IMR-90 (cell line): Measurements from ENCODE around the gene ANKDD1A. TPM values are rescaled to one million over a fixed set of nuclear protein-coding genes. Genes with fewer than 3 reads are reported as not detected.

Experiments used
- ATAC-seq: fragments of 200-7000 bp; cut with Tn5 transposase; 2 replicates; pipeline ENCODE4 v1.9.1; 2020; ENCODE audit warnings: low read depth, mild to moderate bottlenecking, moderate library complexity
- BruUV-seq: library from RNA; stranded (reverse); fragments of 400-500 nt; replicated peaks from 2 replicates; lab custom pipeline; 2021; lab: Mats Ljungman, UMichigan
- CTCF ChIA-PET: fragments of 300-600 bp; formaldehyde crosslinking; extraction: SDS; loops from one replicate; lab custom pipeline; 2021; ENCODE audit warnings: antibody characterized with exemption; lab: Yijun Ruan, JAX
- POLR2A ChIA-PET: fragments of 300-600 bp; sonication (Branson Sonifier 250); formaldehyde crosslinking; loops from one replicate; lab custom pipeline; 2022; ENCODE audit warnings: antibody characterized with exemption; ENCODE audit not compliant: unreplicated experiment; lab: Charles Lee
- DNase-seq: peaks from one replicate; pipeline ENCODE4 v3.0.0; 2013
- H2AFZ ChIP-seq: replicated peaks from 2 replicates; pipeline ENCODE3; 2013; ENCODE audit warnings: low read length, mild to moderate bottlenecking; ENCODE audit not compliant: poor library complexity
- H2AK5ac ChIP-seq: 2 replicates; pipeline ENCODE4 v1.6.1; 2013; ENCODE audit warnings: low read depth, low read length, inconsistent platforms
- H2AK9ac ChIP-seq: replicated peaks from 2 replicates; pipeline ENCODE3; 2013; ENCODE audit warnings: mild to moderate bottlenecking, low read depth, low read length, moderate library complexity; ENCODE audit not compliant: poor library complexity
- H2BK120ac ChIP-seq: 2 replicates; pipeline ENCODE4 v1.6.1; 2013; ENCODE audit warnings: low read depth, low read length, inconsistent platforms
- H2BK15ac ChIP-seq: 3 replicates; pipeline ENCODE4 v1.6.1; 2013; ENCODE audit warnings: low read depth, low read length, inconsistent platforms
- H2BK20ac ChIP-seq: 2 replicates; pipeline ENCODE4 v1.6.1; 2013; ENCODE audit warnings: low read depth, mild to moderate bottlenecking, inconsistent platforms, low read length, moderate library complexity
- H2BK5ac ChIP-seq: 2 replicates; pipeline ENCODE4 v1.6.1; 2013; ENCODE audit warnings: mild to moderate bottlenecking, low read depth, low read length, inconsistent platforms; ENCODE audit not compliant: poor library complexity, severe bottlenecking
- H3K14ac ChIP-seq: replicated peaks from 2 replicates; pipeline ENCODE4 v1.6.1; 2013; ENCODE audit warnings: low read depth, low read length, inconsistent platforms
- H3K18ac ChIP-seq: 2 replicates; pipeline ENCODE4 v1.6.1; 2013; ENCODE audit warnings: low read depth, low read length, control low read depth
- H3K23ac ChIP-seq: 2 replicates; pipeline ENCODE4 v1.6.1; 2013; ENCODE audit warnings: low read depth, low read length, inconsistent platforms
- H3K27ac ChIP-seq: 2 replicates; pipeline ENCODE4 v1.5.1; 2013; ENCODE audit warnings: mild to moderate bottlenecking, control low read depth, low read length; ENCODE audit not compliant: insufficient read depth
- H3K27me3 ChIP-seq: 2 replicates; pipeline ENCODE4 v1.6.1; 2013; ENCODE audit warnings: low read length; ENCODE audit not compliant: control insufficient read depth, insufficient read depth
- H3K36me3 ChIP-seq: 2 replicates; pipeline ENCODE4 v1.6.1; 2013; ENCODE audit warnings: low read length, mixed read lengths; ENCODE audit not compliant: control insufficient read depth, insufficient read depth
- H3K4ac ChIP-seq: 2 replicates; pipeline ENCODE4 v1.6.1; 2013; ENCODE audit warnings: low read depth, low read length, inconsistent platforms
- H3K4me1 ChIP-seq: 2 replicates; pipeline ENCODE4 v1.6.1; 2013; ENCODE audit warnings: low read length, mixed read lengths; ENCODE audit not compliant: control insufficient read depth, insufficient read depth
- H3K4me2 ChIP-seq: 2 replicates; pipeline ENCODE4 v1.6.1; 2013; ENCODE audit warnings: low read depth, mild to moderate bottlenecking, control low read depth, low read length, moderate library complexity
- H3K4me3 ChIP-seq: 2 replicates; pipeline ENCODE4 v1.5.1; 2013; ENCODE audit warnings: low read depth, mild to moderate bottlenecking, control low read depth, low read length, moderate library complexity; ENCODE audit not compliant: insufficient read depth
- H3K56ac ChIP-seq: 2 replicates; pipeline ENCODE4 v1.6.1; 2013; ENCODE audit warnings: low read length, inconsistent platforms; ENCODE audit not compliant: insufficient read depth; ENCODE audit errors: extremely low read depth
- H3K79me1 ChIP-seq, 2 experiments: 2 replicates each; pipeline ENCODE4 v1.6.1; 2013; ENCODE audit warnings: low read length in 2 of 2, inconsistent platforms in 1 of 2, low read depth in 1 of 2
- H3K9ac ChIP-seq: 2 replicates; pipeline ENCODE4 v1.6.1; 2013; ENCODE audit warnings: low read depth, low read length, control low read depth
- H3K9me1 ChIP-seq: 2 replicates; pipeline ENCODE4 v1.6.1; 2013; ENCODE audit warnings: low read length, inconsistent platforms; ENCODE audit not compliant: insufficient read depth
- H3K9me3 ChIP-seq: 2 replicates; pipeline ENCODE4 v1.6.1; 2013; ENCODE audit warnings: low read length; ENCODE audit not compliant: control insufficient read depth, insufficient read depth
- H4K20me1 ChIP-seq: 2 replicates; pipeline ENCODE4 v1.6.1; 2013; ENCODE audit warnings: low read length, inconsistent platforms; ENCODE audit not compliant: insufficient read depth
- H4K5ac ChIP-seq: 2 replicates; pipeline ENCODE4 v1.6.1; 2013; ENCODE audit warnings: mild to moderate bottlenecking, low read depth, low read length, control low read depth
- H4K8ac ChIP-seq, 2 experiments: 2 replicates each; pipeline ENCODE4 v1.6.1; 2013; ENCODE audit warnings: low read depth in 2 of 2, low read length in 2 of 2, control low read depth in 1 of 2, inconsistent platforms in 1 of 2
- H4K91ac ChIP-seq: 2 replicates; pipeline ENCODE4 v1.6.1; 2013; ENCODE audit warnings: low read depth, low read length, inconsistent platforms; ENCODE audit not compliant: insufficient read depth
- BHLHE40 ChIP-seq: fragments of 150-350 bp; IDR thresholded peaks from 2 replicates; pipeline ENCODE4 v1.6.1; 2016; ENCODE audit warnings: mild to moderate bottlenecking, low read depth, low read length
- CEBPB ChIP-seq: IDR thresholded peaks from 2 replicates; pipeline ENCODE4 v1.6.1; 2012; ENCODE audit warnings: low read depth, low read length, improper control_type of control experiment
- CHD1 ChIP-seq: IDR thresholded peaks from 2 replicates; pipeline ENCODE4 v1.6.1; 2012; ENCODE audit warnings: low read depth, low read length, improper control_type of control experiment
- ELK1 ChIP-seq: fragments of 150-350 bp; IDR thresholded peaks from 2 replicates; pipeline ENCODE4 v1.6.1; 2016; ENCODE audit warnings: low read depth, mild to moderate bottlenecking, low read length, moderate library complexity, borderline replicate concordance
- FOS ChIP-seq: fragments of 150-350 bp; IDR thresholded peaks from 2 replicates; pipeline ENCODE4 v1.6.1; 2016; ENCODE audit warnings: low read depth, low read length
- MAFK ChIP-seq: IDR thresholded peaks from 2 replicates; pipeline ENCODE4 v1.6.1; 2012; ENCODE audit warnings: low read depth, low read length, improper control_type of control experiment
- MAZ ChIP-seq: IDR thresholded peaks from 2 replicates; pipeline ENCODE4 v1.6.1; 2012; ENCODE audit warnings: low read depth, mild to moderate bottlenecking, low read length, improper control_type of control experiment, moderate library complexity, borderline replicate concordance
- MXI1 ChIP-seq: IDR thresholded peaks from 2 replicates; pipeline ENCODE4 v1.6.1; 2012; ENCODE audit warnings: low read depth, mild to moderate bottlenecking, low read length, moderate library complexity, borderline replicate concordance
- NFE2L2 ChIP-seq: fragments of 150-350 bp; IDR thresholded peaks from 2 replicates; pipeline ENCODE4 v1.6.1; 2016; ENCODE audit warnings: low read depth, mild to moderate bottlenecking, low read length
- POLR2A ChIP-seq: IDR thresholded peaks from 2 replicates; pipeline ENCODE4 v1.6.1; 2012; ENCODE audit warnings: mild to moderate bottlenecking, low read depth, low read length
- RAD21 ChIP-seq: IDR thresholded peaks from 2 replicates; pipeline ENCODE4 v1.6.1; 2012; ENCODE audit warnings: low read length, improper control_type of control experiment
- RCOR1 ChIP-seq: IDR thresholded peaks from 2 replicates; pipeline ENCODE4 v1.6.1; 2012; ENCODE audit warnings: mild to moderate bottlenecking, low read length, improper control_type of control experiment; ENCODE audit not compliant: insufficient replicate concordance
- RFX5 ChIP-seq: IDR thresholded peaks from 2 replicates; pipeline ENCODE4 v1.8.0; 2012; ENCODE audit warnings: low read depth, mild to moderate bottlenecking, low read length, moderate library complexity
- SMC3 ChIP-seq: fragments of 150-350 bp; IDR thresholded peaks from 2 replicates; pipeline ENCODE4 v1.6.1; 2016; ENCODE audit warnings: low read depth, mild to moderate bottlenecking, antibody characterized with exemption, low read length, moderate library complexity
- USF2 ChIP-seq: fragments of 150-350 bp; IDR thresholded peaks from 2 replicates; pipeline ENCODE4 v1.6.1; 2017; ENCODE audit warnings: mild to moderate bottlenecking, antibody characterized with exemption, low read length, low read depth
- WGBS, 2 experiments: methylation state at CpG; one replicate each; pipeline versions ENCODE4 v1.1.5 to v1.1.7; 2013; ENCODE audit warnings: missing lambda C conversion rate in 2 of 2; ENCODE audit not compliant: insufficient read length in 1 of 2; ENCODE audit errors: extremely low coverage in 2 of 2; 5-methylcytosine and 5-hydroxymethylcytosine counted together
- dilution Hi-C: fragments of 300-500 bp; cut with HindIII; formaldehyde crosslinking; loops from one replicate; pipeline ENCODE4 v1.14.3; 2018; ENCODE audit warnings: low sequenced_read_pairs; ENCODE audit not compliant: unreplicated experiment
- in situ Hi-C: fragments of 300-500 bp; cut with MboI; formaldehyde crosslinking; loops from 3 replicates; pipeline ENCODE4 v1.14.3; 2019; ENCODE audit warnings: low sequenced_read_pairs, inconsistent platforms, mixed read lengths
- intact Hi-C: fragments of 100-400 bp; cut with micrococcal nuclease; formaldehyde crosslinking; loops from 2 replicates; pipeline ENCODE4 v1.10.0; 2022
- polyA plus RNA-seq, 3 experiments: library from polyadenylated mRNA; depleted of rRNA; stranded (reverse); fragments of >200 nt; gene quantifications; 2 replicates each; pipeline ENCODE4 v1.2.3, GENCODE V29; 2012; ENCODE audit warnings: low replicate concordance in 1 of 3
- total RNA-seq: library from RNA; depleted of rRNA; stranded (reverse); fragments of >200 nt; gene quantifications from 2 replicates; pipeline ENCODE4 v1.2.3, GENCODE V29; 2012
- TF ChIP-seq, protein P1 (sequence below): conservative IDR thresholded peaks from 2 replicates; pipeline ENCODE4 v1.5.1; 2012; ENCODE audit warnings: mild to moderate bottlenecking, low read depth, low read length, improper control_type of control experiment

Gene ANKDD1A
- total and polyA plus RNA-seq, 2 of the 4 experiments (the other 2 are of a cell fraction), result 3.6 to 4.9 TPM

DNA sequence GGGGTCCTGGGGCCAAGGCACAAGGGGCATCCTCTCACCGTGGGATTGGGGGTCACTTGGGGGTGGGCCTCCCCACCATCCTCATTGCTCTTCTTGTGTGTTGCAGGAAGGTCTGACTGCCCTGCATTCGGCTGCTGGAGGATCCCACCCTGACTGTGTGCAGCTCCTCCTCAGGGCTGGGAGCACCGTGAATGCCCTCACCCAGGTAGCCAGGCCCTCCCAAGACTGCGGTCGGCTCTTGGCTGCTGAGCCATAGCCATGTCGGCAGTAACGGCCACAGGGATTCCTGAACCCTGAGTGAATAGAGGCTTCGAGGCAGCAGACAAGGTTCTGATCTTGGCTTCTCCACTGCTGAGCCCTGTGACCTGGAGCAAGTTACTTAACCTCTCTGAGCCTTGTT, 19.7 kb downstream of the ANKDD1A start:
- no peak overlapping the region for H2AK5ac ChIP-seq
- no peak overlapping the region for H2AK9ac ChIP-seq
- no peak overlapping the region for H4K5ac ChIP-seq
- H3K4me3 ChIP-seq, result no peak overlapping the region
- no peak overlapping the region for H3K9ac ChIP-seq
- no peak for ATAC-seq
- no peak overlapping the region for H2BK120ac ChIP-seq
- H2AFZ ChIP-seq, result peak overlapping the region; percentile 77
- CTCF ChIA-PET, result no interaction called here
- no peak overlapping the region for H4K8ac ChIP-seq
- POLR2A ChIA-PET, result no interaction called here
- H4K91ac ChIP-seq, result no peak overlapping the region
- BruUV-seq, result no TSS peak
- H3K9me3 ChIP-seq, result no peaks in the 10 kb centered on the region
- no peak overlapping the region for H2BK15ac ChIP-seq
- H3K4me2 ChIP-seq, result no peak overlapping the region
- dilution Hi-C loops, result no loop called here
- H3K27me3 ChIP-seq, result no peaks in the 10 kb centered on the region
- 96% methylated on average over 7 of the region's 8 CpGs; no CpG with 5 or more reads in 1 of the 2 experiments for WGBS, 2 experiments
- H2BK20ac ChIP-seq, result no peak overlapping the region
- in situ Hi-C loops, result no loop called here
- H2BK5ac ChIP-seq, result no peak overlapping the region
- peaks cover 0 to 3% of the 10 kb centered on the region in 2 experiments; a peak in 1 of 4 replicates for H3K79me1 ChIP-seq
- peaks cover 2% of the 10 kb centered on the region; the same call in 1 of the 2 replicates for H3K36me3 ChIP-seq
- H3K4ac ChIP-seq, result no peak overlapping the region
- no peak overlapping the region for H3K18ac ChIP-seq
- TF ChIP-seq, protein P1, sequence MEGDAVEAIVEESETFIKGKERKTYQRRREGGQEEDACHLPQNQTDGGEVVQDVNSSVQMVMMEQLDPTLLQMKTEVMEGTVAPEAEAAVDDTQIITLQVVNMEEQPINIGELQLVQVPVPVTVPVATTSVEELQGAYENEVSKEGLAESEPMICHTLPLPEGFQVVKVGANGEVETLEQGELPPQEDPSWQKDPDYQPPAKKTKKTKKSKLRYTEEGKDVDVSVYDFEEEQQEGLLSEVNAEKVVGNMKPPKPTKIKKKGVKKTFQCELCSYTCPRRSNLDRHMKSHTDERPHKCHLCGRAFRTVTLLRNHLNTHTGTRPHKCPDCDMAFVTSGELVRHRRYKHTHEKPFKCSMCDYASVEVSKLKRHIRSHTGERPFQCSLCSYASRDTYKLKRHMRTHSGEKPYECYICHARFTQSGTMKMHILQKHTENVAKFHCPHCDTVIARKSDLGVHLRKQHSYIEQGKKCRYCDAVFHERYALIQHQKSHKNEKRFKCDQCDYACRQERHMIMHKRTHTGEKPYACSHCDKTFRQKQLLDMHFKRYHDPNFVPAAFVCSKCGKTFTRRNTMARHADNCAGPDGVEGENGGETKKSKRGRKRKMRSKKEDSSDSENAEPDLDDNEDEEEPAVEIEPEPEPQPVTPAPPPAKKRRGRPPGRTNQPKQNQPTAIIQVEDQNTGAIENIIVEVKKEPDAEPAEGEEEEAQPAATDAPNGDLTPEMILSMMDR, result no peak
- TF ChIP-seq SMC3 (no peak), RFX5 (no peak), NFE2L2 (no peak), FOS (no peak), RAD21 (no peak), MXI1 (no peak), RCOR1 (no peak), MAZ (no peak), MAFK (no peak), CHD1 (no peak), ELK1 (no peak), CEBPB (no peak), BHLHE40 (no peak), USF2 (no peak), POLR2A (no peak)
- no peak overlapping the region for H3K56ac ChIP-seq
- peaks cover 8% of the 10 kb centered on the region for H3K4me1 ChIP-seq
- H3K23ac ChIP-seq, result no peak overlapping the region
- no peak overlapping the region for H3K27ac ChIP-seq
- no peaks in the 10 kb centered on the region for H4K20me1 ChIP-seq
- no peak for DNase-seq
- H3K14ac ChIP-seq, result no peak overlapping the region
- intact Hi-C loops, result no loop called here
- H3K9me1 ChIP-seq, result peaks cover 19% of the 10 kb centered on the region
